MCF 10A (cell line): ENCODE data around the gene MAP4K2. TPM values are rescaled to one million over a fixed set of nuclear protein-coding genes. Genes with fewer than 3 reads are reported as not detected.

Experiments
- BruUV-seq: library from RNA; stranded (reverse); fragments of 400-500 nt; replicated peaks from 2 replicates; lab custom pipeline; 2021; lab: Mats Ljungman, UMichigan
- CTCF ChIA-PET: fragments of 300-600 bp; sonication (Branson Sonifier 250); formaldehyde crosslinking; extraction: SDS; loops from one replicate; lab custom pipeline; 2021; ENCODE audit warnings: antibody characterized with exemption, inconsistent platforms; lab: Yijun Ruan, JAX
- POLR2A ChIA-PET: fragments of 300-600, 350-650 bp; sonication (Branson Sonifier 250); formaldehyde crosslinking; extraction: SDS; loops from one replicate; lab custom pipeline; 2020; ENCODE audit warnings: antibody characterized with exemption, inconsistent platforms; lab: Yijun Ruan, JAX
- DNase-seq: peaks from one replicate; pipeline ENCODE4 v3.0.0-alpha.2; 2018; ENCODE audit not compliant: unreplicated experiment
- H3K27ac Mint-ChIP-seq: one replicate; pipeline ENCODE4 v1.8.0; 2022; ENCODE audit warnings: mild to moderate bottlenecking, low read depth, mixed read lengths; ENCODE audit not compliant: unreplicated experiment
- H3K27me3 Mint-ChIP-seq: one replicate; pipeline ENCODE4 v1.8.0; 2022; ENCODE audit warnings: mixed read lengths; ENCODE audit not compliant: insufficient read depth, unreplicated experiment
- H3K36me3 Mint-ChIP-seq: one replicate; pipeline ENCODE4 v1.8.0; 2022; ENCODE audit warnings: mild to moderate bottlenecking, moderate library complexity, mixed read lengths; ENCODE audit not compliant: insufficient read depth, unreplicated experiment
- H3K4me1 Mint-ChIP-seq: one replicate; pipeline ENCODE4 v1.8.0; 2022; ENCODE audit warnings: mixed read lengths; ENCODE audit not compliant: insufficient read depth, unreplicated experiment
- H3K4me3 Mint-ChIP-seq: one replicate; pipeline ENCODE4 v1.8.0; 2022; ENCODE audit warnings: mild to moderate bottlenecking, moderate library complexity, mixed read lengths; ENCODE audit not compliant: unreplicated experiment
- H3K9me3 Mint-ChIP-seq: one replicate; pipeline ENCODE4 v1.8.0; 2022; ENCODE audit warnings: mixed read lengths; ENCODE audit not compliant: unreplicated experiment
- intact Hi-C: fragments of 100-400 bp; cut with micrococcal nuclease; formaldehyde crosslinking; loops from 2 replicates; pipeline ENCODE4 v1.14.1; 2022
- total RNA-seq: library from RNA; stranded (reverse); gene quantifications from 2 replicates; pipeline ENCODE4 v1.2.3, GENCODE V29; 2022
- TF ChIP-seq, protein P1 (sequence below): fragments of 200-600 bp; IDR thresholded peaks from one replicate; pipeline ENCODE4 v1.8.0; 2022; ENCODE audit warnings: antibody characterized with exemption, mild to moderate bottlenecking; ENCODE audit not compliant: unreplicated experiment

MAP4K2 gene
- total RNA-seq, 1 experiment from 2014 or later = 6.8 TPM

GRCh38 chr11:64754124-64754918 is 48.7 kb downstream of the MAP4K2 start:
- Mint-ChIP-seq H3K9me3 (no peaks in the 10 kb centered on the region), H3K36me3 (no peaks in the 10 kb centered on the region), H3K27me3 (no peaks in the 10 kb centered on the region), H3K27ac (no peak overlapping the region), H3K4me1 (no peaks in the 10 kb centered on the region), H3K4me3 (no peak overlapping the region)
- intact Hi-C loops = no loop called here
- DNase-seq = no peak
- POLR2A ChIA-PET = no interaction called here
- CTCF ChIA-PET = interaction anchor here (0.6 kb wide), 1 partner anchor 11 kb away, joined by 3 read pairs; no protein-coding TSS in a partner anchor
- TF ChIP-seq, protein P1, sequence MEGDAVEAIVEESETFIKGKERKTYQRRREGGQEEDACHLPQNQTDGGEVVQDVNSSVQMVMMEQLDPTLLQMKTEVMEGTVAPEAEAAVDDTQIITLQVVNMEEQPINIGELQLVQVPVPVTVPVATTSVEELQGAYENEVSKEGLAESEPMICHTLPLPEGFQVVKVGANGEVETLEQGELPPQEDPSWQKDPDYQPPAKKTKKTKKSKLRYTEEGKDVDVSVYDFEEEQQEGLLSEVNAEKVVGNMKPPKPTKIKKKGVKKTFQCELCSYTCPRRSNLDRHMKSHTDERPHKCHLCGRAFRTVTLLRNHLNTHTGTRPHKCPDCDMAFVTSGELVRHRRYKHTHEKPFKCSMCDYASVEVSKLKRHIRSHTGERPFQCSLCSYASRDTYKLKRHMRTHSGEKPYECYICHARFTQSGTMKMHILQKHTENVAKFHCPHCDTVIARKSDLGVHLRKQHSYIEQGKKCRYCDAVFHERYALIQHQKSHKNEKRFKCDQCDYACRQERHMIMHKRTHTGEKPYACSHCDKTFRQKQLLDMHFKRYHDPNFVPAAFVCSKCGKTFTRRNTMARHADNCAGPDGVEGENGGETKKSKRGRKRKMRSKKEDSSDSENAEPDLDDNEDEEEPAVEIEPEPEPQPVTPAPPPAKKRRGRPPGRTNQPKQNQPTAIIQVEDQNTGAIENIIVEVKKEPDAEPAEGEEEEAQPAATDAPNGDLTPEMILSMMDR = no peak
- no TSS peak for BruUV-seq

DNA sequence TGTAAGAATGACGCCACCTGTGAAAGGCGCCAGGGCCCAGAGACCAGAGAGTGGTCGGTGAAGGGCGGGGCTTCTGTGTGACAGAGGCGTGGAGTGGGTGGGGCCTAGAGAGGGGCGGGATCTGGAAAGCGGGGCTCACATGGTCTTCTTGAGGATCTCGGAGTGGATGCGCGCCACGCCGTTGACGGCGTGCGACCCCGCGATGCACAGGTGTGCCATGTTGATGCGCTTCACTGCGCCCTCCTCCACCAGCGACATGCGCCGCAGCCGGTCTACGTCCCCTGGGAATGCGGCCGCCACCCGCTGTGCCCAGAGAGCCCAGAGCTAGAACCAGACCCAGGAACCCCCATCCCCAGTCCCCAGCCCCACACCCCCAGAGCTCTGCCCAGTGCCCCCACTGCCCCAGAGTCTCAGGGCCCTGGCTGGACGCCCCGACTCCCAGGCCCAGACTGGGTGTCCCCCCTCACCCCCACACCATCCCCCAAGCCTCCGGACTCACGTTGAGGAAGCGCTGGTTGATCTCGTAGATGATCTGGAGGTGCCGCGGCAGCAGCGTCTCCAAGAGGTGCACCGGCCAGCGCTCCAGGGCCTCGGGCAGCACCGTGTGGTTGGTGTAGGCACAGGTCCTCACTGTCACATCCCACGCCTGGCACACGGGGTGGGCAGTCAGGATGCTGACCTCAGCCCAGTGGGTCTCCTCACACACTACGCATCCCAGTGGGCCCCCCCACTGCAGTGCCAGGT is 49.5 kb downstream of the MAP4K2 start:
- no peak overlapping the region for H3K4me3 Mint-ChIP-seq
- H3K36me3 Mint-ChIP-seq = no peaks in the 10 kb centered on the region
- CTCF ChIA-PET = interaction anchor here (0.6 to 2.1 kb wide), 2 partner anchors 11 to 246 kb away, joined by 4 to 6 read pairs; no protein-coding TSS in a partner anchor
- H3K9me3 Mint-ChIP-seq = no peaks in the 10 kb centered on the region
- no TSS peak for BruUV-seq
- POLR2A ChIA-PET = no interaction called here
- DNase-seq = no peak
- no peaks in the 10 kb centered on the region for H3K4me1 Mint-ChIP-seq
- no peak overlapping the region for H3K27ac Mint-ChIP-seq
- TF ChIP-seq, protein P1 = no peak
- H3K27me3 Mint-ChIP-seq = no peaks in the 10 kb centered on the region
- intact Hi-C loops = no loop called here

GRCh38 chr11:64753019-64753379 is 50.0 kb downstream of the MAP4K2 start:
- H3K4me3 Mint-ChIP-seq = no peak overlapping the region
- POLR2A ChIA-PET = interaction anchor here (1.2 kb wide), 1 partner anchor 22 kb away, joined by 3 read pairs; no protein-coding TSS in a partner anchor
- no peaks in the 10 kb centered on the region for H3K9me3 Mint-ChIP-seq

More at GRCh38 chr11:64753019-64753379, 50.0 kb downstream of the MAP4K2 start:
- no peak for DNase-seq
- TF ChIP-seq, protein P1 = no peak
- CTCF ChIA-PET = interaction anchor here (0.6 to 2.1 kb wide), 3 partner anchors 11 to 469 kb away, joined by 3 to 6 read pairs (median 4); no protein-coding TSS in a partner anchor
- Mint-ChIP-seq H3K4me1 (no peaks in the 10 kb centered on the region), H3K36me3 (no peaks in the 10 kb centered on the region), H3K27ac (no peak overlapping the region), H3K27me3 (no peaks in the 10 kb centered on the region)
- BruUV-seq = no TSS peak
- intact Hi-C loops = no loop called here
